ENCODE results near the gene LPIN2. TPM values are rescaled to one million over a fixed set of nuclear protein-coding genes. Genes with fewer than 3 reads are reported as not detected.

LPIN2 gene
- total and polyA plus RNA-seq, 2 experiments from 2014 or later, result 19.5 to 33.9 TPM

GRCh38 chr18:2997846-2998564 is 14.9 kb downstream of the LPIN2 start:
- in situ Hi-C loops (cut with MboI), result no loop called here
- peaks cover 12% of the 10 kb centered on the region; the same call in 1 of the 2 replicates for H3F3A ChIP-seq (ENCODE audit: insufficient read depth)

GRCh38 chr18:2997429-2997828 is 15.5 kb downstream of the LPIN2 start:
- Histone ChIP-seq H3K9me2 (ENCODE audit: insufficient read depth) (no peaks in the 10 kb centered on the region), H3K79me2 (ENCODE audit: insufficient read depth) (peaks cover 100% of the 10 kb centered on the region), H3F3A (ENCODE audit: insufficient read depth) (peaks cover 12% of the 10 kb centered on the region; the same call in 1 of the 2 replicates), H3K4me1 (ENCODE audit: insufficient read depth) (peaks cover 13% of the 10 kb centered on the region; the same call in 1 of the 2 replicates), H3K9me3 (ENCODE audit: low read depth) (no peaks in the 10 kb centered on the region), H4K20me1 (ENCODE audit: insufficient read depth) (peaks cover 18% of the 10 kb centered on the region; the same call in 1 of the 2 replicates), H3K36me3 (ENCODE audit: low read depth) (no peaks in the 10 kb centered on the region; the same call in 1 of the 2 replicates), H2AFZ (no peak overlapping the region), H3K27ac (no peak overlapping the region), H3K4me2 (ENCODE audit: unreplicated experiment) (no peak overlapping the region), H3K9ac (no peak overlapping the region), H3K4me3 (no peak overlapping the region), H3K27me3 (replicated peaks; ENCODE audit: insufficient read depth) (no peaks in the 10 kb centered on the region)
- in situ Hi-C loops (cut with MboI), result no loop called here
- no peak for DNase-seq
- TF ChIP-seq EZH2phosphoT487 (IDR thresholded peaks at IDR 0.05; ENCODE audit: insufficient read depth, low read depth) (no peak), EZH2 (IDR thresholded peaks at IDR 0.05; ENCODE audit: insufficient read depth, poor library complexity, severe bottlenecking) (no peak)

More at GRCh38 chr18:2997846-2998564, 14.9 kb downstream of the LPIN2 start:
- Histone ChIP-seq H3K4me3 (no peak overlapping the region), H3K79me2 (ENCODE audit: insufficient read depth) (peaks cover 100% of the 10 kb centered on the region), H3K36me3 (ENCODE audit: low read depth) (peaks cover under 1% of the 10 kb centered on the region; the same call in 1 of the 2 replicates), H3K9ac (no peak overlapping the region), H3K9me2 (ENCODE audit: insufficient read depth) (no peaks in the 10 kb centered on the region), H3K27ac (no peak overlapping the region), H2AFZ (no peak overlapping the region), H3K9me3 (ENCODE audit: low read depth) (no peaks in the 10 kb centered on the region), H3K4me2 (ENCODE audit: unreplicated experiment) (no peak overlapping the region), H4K20me1 (ENCODE audit: insufficient read depth) (peaks cover 23% of the 10 kb centered on the region; the same call in 1 of the 2 replicates), H3K4me1 (ENCODE audit: insufficient read depth) (peaks cover 13% of the 10 kb centered on the region; the same call in 1 of the 2 replicates), H3K27me3 (replicated peaks; ENCODE audit: insufficient read depth) (no peaks in the 10 kb centered on the region)
- no peak for DNase-seq
- TF ChIP-seq EZH2phosphoT487 (IDR thresholded peaks at IDR 0.05; ENCODE audit: insufficient read depth, low read depth) (no peak), EZH2 (IDR thresholded peaks at IDR 0.05; ENCODE audit: insufficient read depth, poor library complexity, severe bottlenecking) (no peak)
- 52 to 60% methylated on average over 4 of the region's 4 CpGs for WGBS, 2 experiments (ENCODE audit: low coverage in 1 of 2, low lambda C conversion rate in 2 of 2, missing lambda C conversion rate in 2 of 2)

GRCh38 chr18:2994603-2995432 is 18.1 kb downstream of the LPIN2 start:
- H3K9me2 ChIP-seq (ENCODE audit: insufficient read depth), result no peaks in the 10 kb centered on the region
- in situ Hi-C loops (cut with MboI), result no loop called here
- H3K79me2 ChIP-seq (ENCODE audit: insufficient read depth), result peaks cover 100% of the 10 kb centered on the region
- no peak overlapping the region for H3K27ac ChIP-seq
- no peaks in the 10 kb centered on the region for H3K36me3 ChIP-seq (ENCODE audit: low read depth)
- 37 to 49% methylated on average over 6 of the region's 6 CpGs for WGBS, 2 experiments (ENCODE audit: low coverage in 1 of 2, low lambda C conversion rate in 2 of 2, missing lambda C conversion rate in 2 of 2)
- H4K20me1 ChIP-seq (ENCODE audit: insufficient read depth), result peaks cover 16% of the 10 kb centered on the region; the same call in 1 of the 2 replicates
- no peak overlapping the region for H2AFZ ChIP-seq
- H3K9ac ChIP-seq, result no peak overlapping the region
- no peaks in the 10 kb centered on the region for H3K27me3 ChIP-seq (replicated peaks; ENCODE audit: insufficient read depth)
- no peak for TF ChIP-seq EZH2 (IDR thresholded peaks at IDR 0.05; ENCODE audit: insufficient read depth, poor library complexity, severe bottlenecking)
- no peak overlapping the region for H3K4me3 ChIP-seq
- H3K9me3 ChIP-seq (ENCODE audit: low read depth), result no peaks in the 10 kb centered on the region
- no peak for DNase-seq
- H3K4me2 ChIP-seq (ENCODE audit: unreplicated experiment), result no peak overlapping the region
- H3F3A ChIP-seq (ENCODE audit: insufficient read depth), result peaks cover 15% of the 10 kb centered on the region; the same call in 1 of the 2 replicates
- peaks cover 13% of the 10 kb centered on the region; the same call in 1 of the 2 replicates for H3K4me1 ChIP-seq (ENCODE audit: insufficient read depth)

- 95 to 97% methylated on average over 2 of the region's 2 CpGs for WGBS, 2 experiments (ENCODE audit: low coverage in 1 of 2, low lambda C conversion rate in 2 of 2, missing lambda C conversion rate in 2 of 2)
- DNase-seq, result no peak
- H3K9me2 ChIP-seq (ENCODE audit: insufficient read depth), result no peaks in the 10 kb centered on the region
- peaks cover 18% of the 10 kb centered on the region for H3F3A ChIP-seq (ENCODE audit: insufficient read depth)
- no peak overlapping the region for H2AFZ ChIP-seq
- H3K4me3 ChIP-seq, result no peak overlapping the region
- H3K36me3 ChIP-seq (ENCODE audit: low read depth), result no peaks in the 10 kb centered on the region
- H3K4me1 ChIP-seq (ENCODE audit: insufficient read depth), result peaks cover 16% of the 10 kb centered on the region
- H4K20me1 ChIP-seq (ENCODE audit: insufficient read depth), result peaks cover 16% of the 10 kb centered on the region; the same call in 1 of the 2 replicates
- TF ChIP-seq EZH2phosphoT487 (IDR thresholded peaks at IDR 0.05; ENCODE audit: insufficient read depth, low read depth) (no peak), EZH2 (IDR thresholded peaks at IDR 0.05; ENCODE audit: insufficient read depth, poor library complexity, severe bottlenecking) (no peak)
- H3K27ac ChIP-seq, result no peak overlapping the region
- H3K4me2 ChIP-seq (ENCODE audit: unreplicated experiment), result no peak overlapping the region
- no peaks in the 10 kb centered on the region for H3K27me3 ChIP-seq (replicated peaks; ENCODE audit: insufficient read depth)
- in situ Hi-C loops (cut with MboI), result no loop called here
- H3K9me3 ChIP-seq (ENCODE audit: low read depth), result no peaks in the 10 kb centered on the region
- no peak overlapping the region for H3K9ac ChIP-seq
- H3K79me2 ChIP-seq (ENCODE audit: insufficient read depth), result peaks cover 100% of the 10 kb centered on the region
Measured at GRCh38 chr18:2994020-2994589, 18.8 kb downstream of the LPIN2 start.
